Skeletal muscle tissue (tissue), 4 donors: ENCODE measurements around the gene DCTPP1. TPM values are rescaled to one million over a fixed set of nuclear protein-coding genes. Genes with fewer than 3 reads are reported as not detected.
"Not testable (repeated sequence)": the region's sequence is repeated elsewhere in the genome, so short reads cannot be mapped to it uniquely, and the experiment has no call there.

Source experiments
- H3K27ac ChIP-seq: one replicate; pipeline ENCODE4 v1.7.0; 2013; ENCODE audit warnings: mild to moderate bottlenecking, low read depth, low read length, inconsistent platforms
- H3K27me3 ChIP-seq, 3 donors: one replicate each; pipeline ENCODE4 v1.7.0; 2013; ENCODE audit warnings: low read length in 3 of 3; ENCODE audit not compliant: control insufficient read depth in 3 of 3, insufficient read depth in 3 of 3
- H3K36me3 ChIP-seq, 3 donors: one replicate each; pipeline ENCODE4 v1.7.0; 2013; ENCODE audit warnings: low read length in 3 of 3; ENCODE audit not compliant: control insufficient read depth in 3 of 3, insufficient read depth in 3 of 3
- H3K4me1 ChIP-seq, 3 donors: one replicate each; pipeline ENCODE4 v1.7.0; 2013; ENCODE audit warnings: low read length in 3 of 3, mild to moderate bottlenecking in 3 of 3; ENCODE audit not compliant: control insufficient read depth in 3 of 3, insufficient read depth in 3 of 3
- H3K4me3 ChIP-seq, 3 donors: one replicate each; pipeline ENCODE4 v1.7.0; 2013; ENCODE audit warnings: low read length in 3 of 3
- H3K9ac ChIP-seq, 3 donors: one replicate each; pipeline ENCODE4 v1.7.0; 2013; ENCODE audit warnings: low read length in 3 of 3, mild to moderate bottlenecking in 3 of 3, moderate library complexity in 2 of 3, low read depth in 1 of 3
- H3K9me3 ChIP-seq, 3 donors: one replicate each; pipeline ENCODE4 v1.7.0; 2013; ENCODE audit warnings: low read length in 3 of 3; ENCODE audit not compliant: control insufficient read depth in 3 of 3
- total RNA-seq: library from RNA; depleted of rRNA; stranded (reverse); fragments of >200 nt; gene quantifications from one replicate; pipeline ENCODE4 v1.2.3, GENCODE V29; 2014
- donor health status: Osteomylitis.

The DCTPP1 gene
- total RNA-seq, 1 donor from 2014 or later: 26.1 TPM

- Histone ChIP-seq H3K4me1 (no peaks in the 10 kb centered on the region), H3K27ac (no peak overlapping the region), H3K4me3 (no peak overlapping the region), H3K27me3 (peaks cover 19 to 26% (median 24%) of the 10 kb centered on the region in 3 donors), H3K9ac (no peak overlapping the region), H3K9me3 (no peaks in the 10 kb centered on the region), H3K36me3 (no peaks in the 10 kb centered on the region)
Observed at GRCh38 chr16:30470170-30470512, 40.3 kb upstream of the DCTPP1 start.

DNA sequence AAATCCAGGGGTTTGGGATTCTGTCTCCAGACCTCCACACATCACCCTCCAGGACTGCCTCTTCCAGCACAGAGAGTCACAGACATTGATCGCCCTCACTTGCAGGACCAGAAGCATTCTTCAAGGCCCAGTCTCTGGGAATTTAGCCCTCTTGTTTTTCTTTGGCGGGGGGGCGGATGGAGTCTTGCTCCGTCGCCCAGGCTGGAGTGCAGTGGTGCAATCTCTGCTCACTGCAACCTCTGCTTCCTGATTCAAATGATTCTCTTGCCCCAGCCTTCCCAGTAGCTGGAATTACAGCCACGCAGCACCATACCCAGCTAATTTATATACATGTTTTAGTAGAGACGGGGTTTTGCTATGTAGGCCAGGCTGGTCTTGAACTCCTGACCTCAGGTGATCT lies 34.2 kb upstream of the DCTPP1 start:
- H3K27ac ChIP-seq: no peak overlapping the region
- H3K4me1 ChIP-seq: no peaks in the 10 kb centered on the region
- no peaks in the 10 kb centered on the region for H3K9me3 ChIP-seq
- no peaks in the 10 kb centered on the region for H3K27me3 ChIP-seq
- H3K4me3 ChIP-seq: no peak overlapping the region
- no peaks in the 10 kb centered on the region for H3K36me3 ChIP-seq
- no peak overlapping the region for H3K9ac ChIP-seq

GRCh38 chr16:30461426-30461825 lies 31.6 kb upstream of the DCTPP1 start:
- H3K27ac ChIP-seq, H3K36me3 ChIP-seq, H3K4me1 ChIP-seq, H3K27me3 ChIP-seq, H3K9ac ChIP-seq, H3K4me3 ChIP-seq, H3K9me3 ChIP-seq: not testable (repeated sequence)

- no peak overlapping the region for H3K4me3 ChIP-seq
Observed at GRCh38 chr16:30459456-30459855, 29.6 kb upstream of the DCTPP1 start.

GRCh38 chr16:30458561-30459394 lies 28.9 kb upstream of the DCTPP1 start:
- no peaks in the 10 kb centered on the region for H3K36me3 ChIP-seq
- no peaks in the 10 kb centered on the region for H3K4me1 ChIP-seq
- no peak overlapping the region for H3K4me3 ChIP-seq
- H3K9ac ChIP-seq: no peak overlapping the region
- H3K9me3 ChIP-seq: no peaks in the 10 kb centered on the region
- H3K27me3 ChIP-seq: no peaks in the 10 kb centered on the region
- no peak overlapping the region for H3K27ac ChIP-seq

More at GRCh38 chr16:30459456-30459855, 29.6 kb upstream of the DCTPP1 start:
- H3K27me3 ChIP-seq: no peaks in the 10 kb centered on the region
- H3K27ac ChIP-seq: no peak overlapping the region
- H3K9me3 ChIP-seq: no peaks in the 10 kb centered on the region
- no peak overlapping the region for H3K9ac ChIP-seq
- H3K36me3 ChIP-seq: no peaks in the 10 kb centered on the region
- no peaks in the 10 kb centered on the region for H3K4me1 ChIP-seq

- H3K9ac ChIP-seq: no peak overlapping the region
- H3K27me3 ChIP-seq: no peaks in the 10 kb centered on the region
- no peaks in the 10 kb centered on the region for H3K36me3 ChIP-seq
- H3K4me1 ChIP-seq: no peaks in the 10 kb centered on the region
- no peak overlapping the region for H3K27ac ChIP-seq
- H3K4me3 ChIP-seq: no peak overlapping the region
- no peaks in the 10 kb centered on the region for H3K9me3 ChIP-seq
Observed at GRCh38 chr16:30457743-30458560, 28.1 kb upstream of the DCTPP1 start.

DNA sequence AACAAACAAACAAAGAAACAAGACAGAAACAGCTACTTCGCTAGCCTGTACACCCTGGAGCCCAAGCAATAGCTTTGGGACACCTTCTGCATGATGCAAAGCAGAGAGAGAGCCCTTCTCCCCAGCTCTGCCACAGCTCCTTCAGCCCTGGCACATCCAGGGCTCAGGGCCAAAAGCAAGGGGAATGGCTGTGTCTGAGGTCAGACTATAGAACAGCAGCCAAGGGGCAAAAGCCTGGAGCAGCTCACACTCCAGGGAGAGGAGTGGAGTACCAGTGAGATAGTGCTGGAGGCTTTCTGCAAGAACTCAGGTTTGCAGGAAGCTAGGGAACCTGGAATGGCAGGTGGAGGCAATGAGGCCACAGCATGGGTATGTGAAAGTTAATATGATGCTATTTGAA lies 27.4 kb upstream of the DCTPP1 start:
- Histone ChIP-seq H3K9me3 (no peaks in the 10 kb centered on the region), H3K27ac (no peak overlapping the region), H3K27me3 (no peaks in the 10 kb centered on the region), H3K4me3 (no peak overlapping the region), H3K9ac (no peak overlapping the region), H3K36me3 (no peaks in the 10 kb centered on the region), H3K4me1 (no peaks in the 10 kb centered on the region)

GRCh38 chr16:30456302-30456701 lies 26.5 kb upstream of the DCTPP1 start:
- Histone ChIP-seq H3K4me1 (no peaks in the 10 kb centered on the region), H3K4me3 (no peak overlapping the region), H3K27ac (no peak overlapping the region), H3K9ac (no peak overlapping the region), H3K9me3 (no peaks in the 10 kb centered on the region), H3K36me3 (no peaks in the 10 kb centered on the region), H3K27me3 (no peaks in the 10 kb centered on the region)

DNA sequence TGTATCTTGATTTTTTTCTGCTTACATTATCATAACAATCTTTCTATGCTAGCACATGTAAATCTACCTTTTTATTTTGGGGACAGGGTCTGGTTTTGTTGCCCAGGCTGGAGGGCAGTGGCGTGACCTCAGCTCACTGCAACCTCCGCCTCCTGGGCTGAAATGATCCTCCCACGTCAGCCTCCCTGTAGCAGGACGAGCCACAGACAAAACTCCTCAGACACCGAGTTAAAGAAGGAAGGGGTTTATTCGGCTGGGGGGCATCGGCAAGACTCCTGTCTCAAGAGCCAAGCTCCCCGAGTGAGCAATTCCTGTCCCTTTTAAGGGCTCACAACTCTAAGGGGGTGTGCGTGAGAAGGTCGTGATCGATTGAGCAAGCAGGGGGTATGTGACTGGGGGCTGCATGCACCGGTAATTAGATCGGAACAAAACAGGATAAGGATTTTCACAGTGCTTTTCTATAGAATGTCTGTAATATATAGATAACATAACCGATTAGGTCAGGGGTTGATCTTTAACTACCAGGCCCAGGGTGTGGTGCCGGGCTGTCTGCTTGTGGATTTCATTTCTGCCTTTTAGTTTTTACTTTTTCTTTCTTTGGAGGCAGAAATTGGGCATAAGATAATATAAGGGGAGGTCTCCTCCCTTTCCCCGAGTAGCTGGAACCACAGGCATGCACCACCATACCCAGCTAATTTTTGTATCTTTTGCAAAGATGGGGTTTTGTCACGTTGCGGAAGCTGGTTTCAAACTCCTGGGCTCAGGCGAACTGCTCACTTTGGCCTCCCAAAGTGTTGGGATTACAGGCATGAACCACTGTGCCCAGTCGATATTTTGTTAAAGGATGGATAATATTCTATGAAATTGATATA lies 23.1 kb upstream of the DCTPP1 start:
- H3K9ac ChIP-seq, H3K36me3 ChIP-seq, H3K9me3 ChIP-seq, H3K4me3 ChIP-seq, H3K27ac ChIP-seq, H3K27me3 ChIP-seq, H3K4me1 ChIP-seq: not testable (repeated sequence)
